ENCODE results near the gene PPIP5K2.
"Not testable (repeated sequence)": the region's sequence is repeated elsewhere in the genome, so short reads cannot be mapped to it uniquely, and the experiment has no call there.

PPIP5K2 gene

DNA sequence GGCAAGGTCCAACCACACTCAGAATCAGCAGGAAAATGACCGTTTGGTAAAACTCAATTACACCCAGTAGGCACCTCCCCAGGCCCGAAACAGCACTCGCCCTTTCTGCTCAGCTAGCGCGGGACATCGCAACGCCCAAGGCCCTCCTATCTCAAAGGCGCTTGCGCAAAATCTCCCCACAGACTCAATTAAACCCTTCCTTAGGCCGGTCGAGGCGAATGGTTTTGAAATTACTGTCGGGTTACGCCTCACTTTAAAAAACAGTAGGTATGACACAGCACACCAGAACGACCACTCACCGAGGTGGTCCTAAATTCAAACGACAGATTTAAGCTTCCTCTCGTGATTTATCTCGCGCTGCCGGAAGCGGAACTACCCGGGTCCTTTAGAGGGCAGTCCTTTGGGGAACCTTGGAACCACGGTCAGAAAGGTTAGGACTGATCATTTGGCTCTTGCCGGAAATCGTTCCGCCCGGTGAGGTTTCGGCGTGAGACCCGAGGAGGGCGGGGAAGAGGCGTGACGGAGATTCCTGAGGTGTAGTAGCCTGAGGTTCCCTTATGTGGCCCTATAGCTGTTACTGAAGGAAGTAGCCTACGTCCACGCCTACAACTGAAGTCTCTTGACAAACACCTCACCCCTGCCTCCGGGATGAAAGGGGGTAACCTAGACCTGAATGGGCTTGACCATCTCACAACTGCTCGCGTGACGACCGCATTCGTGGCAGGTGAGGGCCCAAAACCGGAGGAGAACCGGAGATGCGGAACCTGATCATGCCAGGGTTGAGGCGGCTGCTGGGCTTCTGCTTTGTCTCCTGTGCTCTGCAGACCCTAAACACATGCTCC is at the start of gene PPIP5K2, which contains the start of gene GIN1:
PPIP5K2 (plus strand) TSS at position 537 of the 842 bp plus-strand sequence. CDS start 9,289 bp downstream, outside the sequence.
GIN1 (minus strand) TSS at position 374 of the 842 bp plus-strand sequence. CDS start 11,431 bp downstream, outside the sequence.
- peak; percentile 99 for DNase-seq (ENCODE audit: low read depth)
- no peak for TF ChIP-seq CTCF (IDR thresholded peaks at IDR 0.05; ENCODE audit: low read depth, low read length, missing control alignments)
- peak within 1 kb of the TSS; percentile 66 for H3K4me3 ChIP-seq (ENCODE audit: low read depth, low read length)

GRCh38 chr5:103073500-103073899 is 46.6 kb upstream of the PPIP5K2 start:
- H3K4me3 ChIP-seq (ENCODE audit: low read depth, low read length); DNase-seq (ENCODE audit: low read depth): not testable (repeated sequence)

- TF ChIP-seq CTCF (IDR thresholded peaks at IDR 0.05; ENCODE audit: low read depth, low read length, missing control alignments), result no peak
- no peak overlapping the region for H3K4me3 ChIP-seq (ENCODE audit: low read depth, low read length)
- no peak for DNase-seq (ENCODE audit: low read depth)
Measured at GRCh38 chr5:103075442-103075841, 44.7 kb upstream of the PPIP5K2 start.

DNA sequence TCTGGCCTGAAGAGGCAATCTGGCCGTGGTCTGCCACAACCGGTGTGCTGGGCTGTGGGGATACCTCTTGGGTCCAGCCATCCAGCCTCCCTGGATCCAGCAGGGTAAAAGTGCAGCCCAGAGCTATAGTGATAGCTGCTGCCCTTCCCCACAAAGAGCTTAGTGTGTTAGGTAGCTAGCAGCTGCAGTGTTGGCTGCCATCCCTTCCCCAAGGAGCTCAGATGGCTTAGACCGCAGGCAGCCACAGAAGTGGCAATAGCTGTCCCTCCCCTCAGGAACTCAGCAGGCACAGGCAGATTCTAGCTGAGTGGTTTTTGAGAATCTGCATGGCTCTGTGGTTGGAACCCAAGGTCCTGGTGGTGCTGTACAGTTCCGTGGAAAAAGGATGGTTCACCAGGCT is 40.3 kb upstream of the PPIP5K2 start:
- no peak for TF ChIP-seq CTCF (IDR thresholded peaks at IDR 0.05; ENCODE audit: low read depth, low read length, missing control alignments)
- no peak for DNase-seq (ENCODE audit: low read depth)
- no peak overlapping the region for H3K4me3 ChIP-seq (ENCODE audit: low read depth, low read length)

DNA sequence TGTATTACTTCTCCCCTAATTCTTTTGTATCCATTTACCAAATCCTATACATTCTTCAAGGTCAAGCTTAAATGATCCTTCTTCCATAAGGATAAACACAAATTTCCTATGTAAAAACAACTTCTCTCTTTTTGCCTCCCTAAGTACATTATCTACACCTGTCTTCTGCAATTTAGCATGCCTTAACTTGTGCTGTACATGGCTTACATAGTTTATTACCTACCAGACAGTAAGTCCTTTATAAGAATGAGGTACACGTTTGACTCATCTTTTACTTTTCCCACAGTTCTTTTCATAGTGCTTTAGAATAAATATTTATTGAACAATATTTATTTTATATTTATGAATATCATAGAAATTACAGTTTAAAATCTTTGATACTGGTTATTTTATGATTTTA is 33.6 kb upstream of the PPIP5K2 start:
- no peak for DNase-seq (ENCODE audit: low read depth)
- no peak for TF ChIP-seq CTCF (IDR thresholded peaks at IDR 0.05; ENCODE audit: low read depth, low read length, missing control alignments)
- no peak overlapping the region for H3K4me3 ChIP-seq (ENCODE audit: low read depth, low read length)

DNA sequence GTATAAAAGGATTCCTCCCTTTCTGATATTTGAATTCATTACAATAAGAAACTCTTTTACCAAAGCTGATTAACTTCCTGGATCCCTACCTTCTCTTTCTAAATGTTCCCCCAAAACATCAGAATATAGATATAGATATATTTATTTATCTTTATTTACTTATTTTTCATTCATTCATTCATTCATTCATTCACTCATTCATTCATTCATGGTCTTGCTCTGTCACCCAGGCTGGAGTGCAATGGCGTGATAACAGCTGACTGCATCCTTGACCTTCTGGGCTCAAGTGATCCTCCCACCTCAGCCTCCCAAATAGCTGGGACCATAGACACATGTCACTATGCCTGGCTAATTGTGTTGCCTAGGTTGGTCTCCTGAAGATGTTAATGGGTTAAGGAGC is 30.8 kb upstream of the PPIP5K2 start:
- no peak for DNase-seq (ENCODE audit: low read depth)
- TF ChIP-seq CTCF (IDR thresholded peaks at IDR 0.05; ENCODE audit: low read depth, low read length, missing control alignments), result no peak
- H3K4me3 ChIP-seq (ENCODE audit: low read depth, low read length), result no peak overlapping the region

DNA sequence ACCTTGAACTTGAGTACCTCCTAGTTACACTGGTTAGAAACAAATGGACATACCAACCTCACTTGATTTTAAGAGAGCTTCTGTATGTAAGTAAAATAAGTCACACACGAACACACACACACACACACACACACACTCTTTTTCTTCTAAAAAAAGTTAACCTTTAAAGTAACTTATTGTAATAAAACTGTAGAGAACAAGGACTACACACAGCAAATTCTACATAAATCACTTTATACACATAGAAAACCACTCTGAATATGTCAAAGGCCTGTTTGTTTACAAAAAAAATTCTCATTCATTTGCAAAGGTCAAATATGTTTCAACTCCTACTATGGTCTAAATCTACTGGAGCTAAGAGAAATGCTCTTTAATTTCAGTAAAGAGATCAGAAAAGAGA is 29.3 kb upstream of the PPIP5K2 start:
- no peak for TF ChIP-seq CTCF (IDR thresholded peaks at IDR 0.05; ENCODE audit: low read depth, low read length, missing control alignments)
- no peak for DNase-seq (ENCODE audit: low read depth)
- H3K4me3 ChIP-seq (ENCODE audit: low read depth, low read length), result no peak overlapping the region

Data from GM12864 (cell line).